Upper lobe of right lung (tissue), 1 donor: ENCODE results near the gene CENPS. TPM values are rescaled to one million over a fixed set of nuclear protein-coding genes. Genes with fewer than 3 reads are reported as not detected.
A peak's percentile ranks its signal among the peaks of the same experiment; 100 is the strongest.

ENCODE experiments used
- ATAC-seq: fragments of 200-7000 bp; cut with Tn5 transposase; one replicate; pipeline ENCODE4 v1.9.1; 2020; ENCODE audit warnings: mild to moderate bottlenecking, moderate library complexity
- DNase-seq: peaks from one replicate; pipeline ENCODE4 v3.0.0-alpha.2; 2020
- H3K27ac ChIP-seq: fragments of 200-600 bp; one replicate; pipeline ENCODE4 v1.8.0; 2022
- H3K27me3 ChIP-seq: fragments of 200-600 bp; one replicate; pipeline ENCODE4 v1.8.0; 2022; ENCODE audit warnings: mild to moderate bottlenecking
- H3K36me3 ChIP-seq: fragments of 200-600 bp; one replicate; pipeline ENCODE4 v1.8.0; 2022
- H3K4me1 ChIP-seq: fragments of 200-600 bp; one replicate; pipeline ENCODE4 v1.8.0; 2022
- H3K4me3 ChIP-seq: fragments of 200-600 bp; one replicate; pipeline ENCODE4 v1.8.0; 2022; ENCODE audit warnings: mild to moderate bottlenecking
- H3K9me3 ChIP-seq: fragments of 200-600 bp; one replicate; pipeline ENCODE4 v1.8.0; 2022
- CTCF ChIP-seq: fragments of 200-600 bp; IDR thresholded peaks from one replicate; pipeline ENCODE4 v1.8.0; 2022; ENCODE audit warnings: antibody characterized with exemption
- intact Hi-C: fragments of 100-400 bp; cut with DNase I; formaldehyde crosslinking; loops from one replicate; pipeline ENCODE4 v1.11.0; 2022
- total RNA-seq: library from RNA; stranded (reverse); fragmentation: NEBNext Ultra II Directional; extraction: Animal tissue kit (Norgen Biotek cat#: 25700); gene quantifications from one replicate; pipeline ENCODE4 v1.2.1, GENCODE V29; 2021
- donor health status: DM: no; HTN: yes; CAD: no; lungs with severe emphysema.

Gene CENPS
- total RNA-seq, 1 donor from 2014 or later, result 10.2 TPM

DNA sequence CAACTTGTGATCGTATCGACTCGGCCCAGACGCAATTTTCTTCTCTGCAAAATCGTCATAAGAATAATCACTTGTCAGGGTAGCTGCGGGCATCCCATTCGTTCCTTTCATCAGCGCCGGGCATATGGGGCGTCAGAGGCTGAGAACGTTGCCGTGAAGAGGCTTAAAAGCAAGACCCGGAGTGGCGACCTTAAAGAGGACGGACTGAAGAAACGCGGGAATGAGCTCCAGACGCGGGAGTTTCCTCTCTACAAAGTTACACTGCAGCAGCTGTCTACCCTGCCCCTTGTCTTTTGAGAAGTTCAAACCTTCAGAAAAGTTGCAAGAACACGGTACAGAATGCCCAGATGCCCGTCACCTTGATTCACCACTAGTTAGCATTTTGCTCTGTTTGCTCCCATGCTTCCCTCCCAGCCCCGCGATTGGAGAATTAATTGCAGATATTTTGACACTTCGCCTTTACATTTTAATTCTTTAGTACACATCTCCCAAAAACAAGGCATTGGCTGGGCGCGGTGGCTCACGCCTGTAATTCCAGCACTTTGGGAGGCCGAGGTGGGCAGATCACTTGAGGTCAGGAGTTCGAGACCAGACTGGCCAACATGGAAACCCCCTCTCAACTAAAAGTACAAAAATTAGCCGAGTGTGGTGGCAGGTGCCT, 967 bp downstream of the CENPS start:
- H3K27me3 ChIP-seq, result no peaks in the 10 kb centered on the region
- DNase-seq (no peak), ATAC-seq (no peak)
- peak overlapping the region; percentile 77 for H3K27ac ChIP-seq
- no peak for TF ChIP-seq CTCF
- peak overlapping the region; percentile 92 for H3K4me3 ChIP-seq
- H3K36me3 ChIP-seq, result no peaks in the 10 kb centered on the region
- H3K9me3 ChIP-seq, result no peaks in the 10 kb centered on the region
- peaks cover 15% of the 10 kb centered on the region for H3K4me1 ChIP-seq
- intact Hi-C loops, result loop anchor here (10.0 kb wide), 1 partner anchor 64 kb away; no protein-coding TSS in a partner anchor

GRCh38 chr1:10432910-10433700, 2.9 kb downstream of the CENPS start:
- no peak for DNase-seq
- Histone ChIP-seq H3K4me3 (no peak overlapping the region), H3K36me3 (no peaks in the 10 kb centered on the region), H3K27me3 (no peaks in the 10 kb centered on the region), H3K9me3 (no peaks in the 10 kb centered on the region), H3K27ac (no peak overlapping the region), H3K4me1 (peaks cover 15% of the 10 kb centered on the region)
- TF ChIP-seq CTCF, result no peak
- no peak for ATAC-seq
- intact Hi-C loops, result loop anchor here (10.0 kb wide), 1 partner anchor 62 kb away; no protein-coding TSS in a partner anchor

DNA sequence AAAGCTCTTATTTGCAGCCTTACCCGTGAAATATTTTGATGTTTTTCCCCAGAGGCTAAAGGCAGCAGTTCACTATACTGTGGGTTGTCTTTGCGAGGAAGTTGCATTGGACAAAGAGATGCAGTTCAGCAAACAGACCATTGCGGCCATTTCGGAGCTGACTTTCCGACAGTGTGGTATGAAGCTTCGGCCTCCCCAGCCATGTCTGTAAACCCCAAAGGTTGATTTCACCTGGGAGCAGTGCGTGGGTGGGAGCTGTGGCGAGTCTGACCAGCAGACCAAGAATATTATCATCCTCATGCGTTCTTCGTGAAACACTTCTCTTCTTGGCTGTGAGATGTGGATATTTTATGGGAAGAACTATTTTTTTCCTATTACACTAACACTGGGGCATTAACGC, 3.6 kb downstream of the CENPS start:
- H3K9me3 ChIP-seq, result no peaks in the 10 kb centered on the region
- no peaks in the 10 kb centered on the region for H3K36me3 ChIP-seq
- TF ChIP-seq CTCF, result no peak
- no peak for ATAC-seq
- H3K27me3 ChIP-seq, result no peaks in the 10 kb centered on the region
- DNase-seq, result no peak
- H3K4me3 ChIP-seq, result no peak overlapping the region
- H3K27ac ChIP-seq, result no peak overlapping the region
- intact Hi-C loops, result loop anchor here (10.0 kb wide), 1 partner anchor 61 kb away; no protein-coding TSS in a partner anchor
- H3K4me1 ChIP-seq, result peaks cover 15% of the 10 kb centered on the region

GRCh38 chr1:10434590-10434989, 4.4 kb downstream of the CENPS start:
- no peak for TF ChIP-seq CTCF
- Histone ChIP-seq H3K36me3 (no peaks in the 10 kb centered on the region), H3K9me3 (no peaks in the 10 kb centered on the region), H3K4me1 (peaks cover 14% of the 10 kb centered on the region), H3K27ac (no peak overlapping the region), H3K4me3 (no peak overlapping the region), H3K27me3 (no peaks in the 10 kb centered on the region)
- DNase-seq, result no peak
- intact Hi-C loops, result loop anchor here (10.0 kb wide), 1 partner anchor 60 kb away; no protein-coding TSS in a partner anchor
- no peak for ATAC-seq

GRCh38 chr1:10437052-10437451, 6.8 kb downstream of the CENPS start:
- DNase-seq (no peak), ATAC-seq (no peak)
- H3K27me3 ChIP-seq, result no peaks in the 10 kb centered on the region
- no peak overlapping the region for H3K27ac ChIP-seq
- H3K4me3 ChIP-seq, result no peak overlapping the region
- no peak for TF ChIP-seq CTCF
- no peaks in the 10 kb centered on the region for H3K4me1 ChIP-seq
- H3K36me3 ChIP-seq, result no peaks in the 10 kb centered on the region
- H3K9me3 ChIP-seq, result no peaks in the 10 kb centered on the region
- intact Hi-C loops, result loop anchor here (10.0 kb wide), 1 partner anchor 58 kb away; no protein-coding TSS in a partner anchor
